Heart left ventricle (tissue), 13 donors: ENCODE data around the gene S100A14.

ENCODE experiments used
- CTCF ChIP-seq, 12 donors: fragments of 200-600 bp; sonication (generic) in 4 of 12; IDR thresholded peaks; one replicate each; pipeline versions ENCODE4 v1.5.0 to v1.8.0; 2018 to 2022; ENCODE audit warnings: antibody characterized with exemption in 12 of 12, mild to moderate bottlenecking in 5 of 12
- POLR2A ChIP-seq, 2 donors: fragments of 450-650 bp; IDR thresholded peaks; one replicate each; pipeline ENCODE4 v1.6.1; 2017; ENCODE audit warnings: antibody characterized with exemption in 2 of 2, mild to moderate bottlenecking in 2 of 2, moderate library complexity in 2 of 2
- donor health status: ischemic (EF 13 %, LVEDD 7.1; RV severe dilation, severe dysfunction).
- donor health status: DM: no; HTN: yes; CAD: no.
- donor health status: DM: no; HTN: no; CAD: no.
- donor health status: ischemic (EF 25% LVEDD 6.9; RV normal size, moderate dysfunction).
- donor health status: ischemic (EF 25% LVEDD 5.7; RV mildly dilated, moderate dysfunction).
- donor health status: ischemic (EF 35%, LVEDD 5.7; RV mildly dilated, moderate dysfunction).
- donor health status: nonischemic (EF 11% LVEDD 7.7; RV severe dilation, severe dysfunction).
- donor health status: DM: yes; HTN: yes; CAD: no.
- donor health status: PGD.
- donor health status: ischemic (EF 29% LVEDD 5.4; RV normal size, mild dysfunction).
- donor health status: nonischemic (EF 23%, LVEDD 6.1; RV moderate dilation, normal function).

GRCh38 chr1:153588482-153588881, 27.6 kb downstream of the S100A14 start:
- TF ChIP-seq CTCF (IDR thresholded peaks at IDR 0.05) (no peak), POLR2A (IDR thresholded peaks at IDR 0.05) (no peak)
